ENCODE measurements around the gene CD8A. TPM values are rescaled to one million over a fixed set of nuclear protein-coding genes. Genes with fewer than 3 reads are reported as not detected.

The CD8A gene
- polyA plus RNA-seq, 4 donors, result 0.18 to 1.0 (median 0.21) TPM

GRCh38 chr2:86781363-86781762 lies 9.3 kb downstream of the CD8A start:
- DNase-seq (ENCODE audit: low read depth in 4 of 4, low spot score in 3 of 4), result no peak

GRCh38 chr2:86779971-86780370 lies 10.7 kb downstream of the CD8A start:
- no peak for DNase-seq (ENCODE audit: low read depth in 4 of 4, low spot score in 3 of 4)

GRCh38 chr2:86778957-86779356 lies 11.8 kb downstream of the CD8A start:
- no peak for DNase-seq (ENCODE audit: low read depth in 4 of 4, low spot score in 3 of 4)

GRCh38 chr2:86776532-86776931 lies 14.2 kb downstream of the CD8A start:
- no peak for DNase-seq (ENCODE audit: low read depth in 4 of 4, low spot score in 3 of 4)

GRCh38 chr2:86775338-86775737 lies 15.4 kb downstream of the CD8A start:
- no peak for DNase-seq (ENCODE audit: low read depth in 4 of 4, low spot score in 3 of 4)

GRCh38 chr2:86774862-86775261 lies 15.9 kb downstream of the CD8A start:
- DNase-seq (ENCODE audit: low read depth in 4 of 4, low spot score in 3 of 4), result no peak

- DNase-seq (ENCODE audit: low read depth in 4 of 4, low spot score in 3 of 4), result no peak
Observed at GRCh38 chr2:86772611-86773010, 18.1 kb downstream of the CD8A start.

- no peak for DNase-seq (ENCODE audit: low read depth in 4 of 4, low spot score in 3 of 4)
Observed at GRCh38 chr2:86770816-86771301, 19.9 kb downstream of the CD8A start.

GRCh38 chr2:86769838-86770237 lies 20.9 kb downstream of the CD8A start:
- no peak for DNase-seq (ENCODE audit: low read depth in 4 of 4, low spot score in 3 of 4)

- no peak for DNase-seq (ENCODE audit: low read depth in 4 of 4, low spot score in 3 of 4)
Observed at GRCh38 chr2:86768189-86768949, 22.3 kb downstream of the CD8A start.

- no peak for DNase-seq (ENCODE audit: low read depth in 4 of 4, low spot score in 3 of 4)
Observed at GRCh38 chr2:86765310-86765695, 25.4 kb downstream of the CD8A start.

GRCh38 chr2:86764661-86765309 lies 25.9 kb downstream of the CD8A start:
- peak in 1 of 4 donors; percentile 12 for DNase-seq (ENCODE audit: low read depth in 4 of 4, low spot score in 3 of 4)

- no peak for DNase-seq (ENCODE audit: low read depth in 4 of 4, low spot score in 3 of 4)
Observed at GRCh38 chr2:86760371-86760770, 30.3 kb downstream of the CD8A start.

GRCh38 chr2:86758405-86758804 lies 32.3 kb downstream of the CD8A start:
- no peak for DNase-seq (ENCODE audit: low read depth in 4 of 4, low spot score in 3 of 4)

GRCh38 chr2:86753606-86754005 lies 37.1 kb downstream of the CD8A start:
- DNase-seq (ENCODE audit: low read depth in 4 of 4, low spot score in 3 of 4), result no peak

- DNase-seq (ENCODE audit: low read depth in 4 of 4, low spot score in 3 of 4), result no peak
Observed at GRCh38 chr2:86752934-86753333, 37.8 kb downstream of the CD8A start.

- DNase-seq (ENCODE audit: low read depth in 4 of 4, low spot score in 3 of 4), result no peak
Observed at GRCh38 chr2:86751778-86752177, 38.9 kb downstream of the CD8A start.

GRCh38 chr2:86750240-86750839 lies 40.4 kb downstream of the CD8A start:
- DNase-seq (ENCODE audit: low read depth in 4 of 4, low spot score in 3 of 4), result no peak

- DNase-seq (ENCODE audit: low read depth in 4 of 4, low spot score in 3 of 4), result no peak
Observed at GRCh38 chr2:86747711-86748639, 42.7 kb downstream of the CD8A start.

GRCh38 chr2:86746939-86747338 lies 43.8 kb downstream of the CD8A start:
- no peak for DNase-seq (ENCODE audit: low read depth in 4 of 4, low spot score in 3 of 4)

GRCh38 chr2:86744152-86744551 lies 46.6 kb downstream of the CD8A start:
- no peak for DNase-seq (ENCODE audit: low read depth in 4 of 4, low spot score in 3 of 4)
